Mesothelial cell of epicardium (in vitro differentiated cells): ENCODE data around the gene TMEM250. TPM values are rescaled to one million over a fixed set of nuclear protein-coding genes. Genes with fewer than 3 reads are reported as not detected.
A peak's percentile ranks its signal among the peaks of the same experiment; 100 is the strongest.

Source experiments
- DNase-seq, 2 experiments: peaks; one replicate each; pipeline ENCODE4 v3.0.0; 2021; ENCODE audit warnings: low spot score in 2 of 2; ENCODE audit not compliant: unreplicated experiment in 2 of 2
- H3K27ac Mint-ChIP-seq: 2 replicates; pipeline ENCODE4 v1.8.0; 2021; ENCODE audit warnings: mixed read lengths
- H3K27me3 Mint-ChIP-seq: 2 replicates; pipeline ENCODE4 v1.8.0; 2021; ENCODE audit warnings: low read depth, mixed read lengths
- H3K36me3 Mint-ChIP-seq: 2 replicates; pipeline ENCODE4 v1.8.0; 2021; ENCODE audit warnings: mixed read lengths
- H3K4me1 Mint-ChIP-seq: 2 replicates; pipeline ENCODE4 v1.8.0; 2021; ENCODE audit warnings: mixed read lengths
- H3K4me3 Mint-ChIP-seq: 2 replicates; pipeline ENCODE4 v1.8.0; 2021; ENCODE audit warnings: mild to moderate bottlenecking, moderate library complexity, mixed read lengths
- H3K9me3 Mint-ChIP-seq: 2 replicates; pipeline ENCODE4 v1.8.0; 2021; ENCODE audit warnings: mixed read lengths
- total RNA-seq: library from RNA; stranded (reverse); gene quantifications from 3 replicates; pipeline ENCODE4 v1.2.1, GENCODE V29; 2021
- TF ChIP-seq, protein P1 (sequence below): fragments of 200-600 bp; sonication (generic); IDR thresholded peaks from one replicate; pipeline ENCODE4 v1.5.0; 2021; ENCODE audit warnings: antibody characterized with exemption; ENCODE audit not compliant: unreplicated experiment

The TMEM250 gene
- total RNA-seq, 1 donor from 2014 or later, result 35.3 TPM

DNA sequence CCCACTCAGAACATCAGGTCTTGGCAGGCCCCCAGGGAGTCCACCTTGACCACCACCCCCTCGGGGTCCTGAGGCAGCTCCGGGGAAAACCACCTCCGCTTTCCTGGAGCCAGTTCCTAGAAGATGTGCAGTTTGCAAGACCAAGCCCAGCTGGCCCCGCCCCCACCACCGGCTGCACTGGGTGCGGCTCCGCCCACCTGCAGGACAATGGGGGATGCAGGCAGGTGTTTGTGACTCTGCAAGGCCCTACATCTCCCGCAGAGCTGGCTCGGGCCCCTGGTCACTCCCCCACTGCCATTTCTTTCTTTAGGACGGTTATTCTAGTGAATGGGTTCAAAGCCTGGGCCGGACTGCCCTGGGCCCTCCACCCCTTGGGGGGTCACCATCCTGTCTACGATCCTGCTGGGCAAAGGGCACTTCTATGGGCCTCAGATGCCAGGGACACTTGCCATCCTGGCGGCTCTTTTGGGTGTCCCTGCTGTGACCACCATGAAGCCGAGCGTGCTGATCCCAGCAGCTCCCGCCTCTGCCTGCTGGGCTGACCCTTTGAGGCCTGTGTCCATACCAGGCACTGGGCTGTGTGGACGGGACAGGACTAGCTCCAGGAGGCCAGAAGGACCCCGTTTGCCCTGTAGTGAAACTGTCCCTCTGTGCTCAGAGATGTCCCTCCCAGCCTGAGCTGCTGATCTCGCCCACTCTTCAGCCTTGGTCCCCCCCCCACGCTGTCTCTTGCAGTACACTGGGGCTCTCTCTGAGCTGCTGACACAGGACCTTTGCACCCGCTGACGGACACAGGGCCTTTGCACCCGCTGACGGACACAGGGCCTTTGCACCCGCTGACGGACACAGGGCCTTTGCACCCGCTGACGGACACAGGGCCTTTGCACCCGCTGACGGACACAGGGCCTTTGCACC, 17.7 kb downstream of the TMEM250 start:
- TF ChIP-seq, protein P1, sequence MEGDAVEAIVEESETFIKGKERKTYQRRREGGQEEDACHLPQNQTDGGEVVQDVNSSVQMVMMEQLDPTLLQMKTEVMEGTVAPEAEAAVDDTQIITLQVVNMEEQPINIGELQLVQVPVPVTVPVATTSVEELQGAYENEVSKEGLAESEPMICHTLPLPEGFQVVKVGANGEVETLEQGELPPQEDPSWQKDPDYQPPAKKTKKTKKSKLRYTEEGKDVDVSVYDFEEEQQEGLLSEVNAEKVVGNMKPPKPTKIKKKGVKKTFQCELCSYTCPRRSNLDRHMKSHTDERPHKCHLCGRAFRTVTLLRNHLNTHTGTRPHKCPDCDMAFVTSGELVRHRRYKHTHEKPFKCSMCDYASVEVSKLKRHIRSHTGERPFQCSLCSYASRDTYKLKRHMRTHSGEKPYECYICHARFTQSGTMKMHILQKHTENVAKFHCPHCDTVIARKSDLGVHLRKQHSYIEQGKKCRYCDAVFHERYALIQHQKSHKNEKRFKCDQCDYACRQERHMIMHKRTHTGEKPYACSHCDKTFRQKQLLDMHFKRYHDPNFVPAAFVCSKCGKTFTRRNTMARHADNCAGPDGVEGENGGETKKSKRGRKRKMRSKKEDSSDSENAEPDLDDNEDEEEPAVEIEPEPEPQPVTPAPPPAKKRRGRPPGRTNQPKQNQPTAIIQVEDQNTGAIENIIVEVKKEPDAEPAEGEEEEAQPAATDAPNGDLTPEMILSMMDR, result no peak
- no peak overlapping the region for H3K27ac Mint-ChIP-seq
- DNase-seq, result no peak

DNA sequence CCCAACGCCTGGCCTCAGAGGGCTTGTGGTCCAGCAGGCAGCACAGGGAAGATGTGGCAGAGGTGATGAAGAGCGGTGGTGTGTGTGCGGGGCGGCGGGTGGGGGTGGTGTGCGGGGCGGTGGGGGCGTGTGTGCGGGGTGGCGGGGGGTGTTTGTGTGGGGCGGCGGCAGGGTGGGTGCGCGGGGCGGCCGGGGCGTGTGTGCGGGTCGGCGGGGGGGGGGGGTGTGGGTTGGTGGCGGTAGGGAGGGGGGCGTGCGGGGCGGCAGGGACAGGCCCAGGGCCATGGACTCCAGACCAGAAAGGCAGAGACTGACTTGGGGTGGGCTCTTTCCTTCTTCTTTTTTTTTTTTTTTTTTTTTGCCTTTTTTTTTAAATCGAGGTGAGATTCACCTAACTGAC, 19.1 kb downstream of the TMEM250 start:
- H3K36me3 Mint-ChIP-seq, result no peaks in the 10 kb centered on the region
- H3K27ac Mint-ChIP-seq, result no peak overlapping the region
- no peak overlapping the region for H3K4me3 Mint-ChIP-seq
- no peaks in the 10 kb centered on the region for H3K9me3 Mint-ChIP-seq
- TF ChIP-seq, protein P1, result no peak
- peaks cover 2% of the 10 kb centered on the region for H3K27me3 Mint-ChIP-seq
- peaks cover 8% of the 10 kb centered on the region for H3K4me1 Mint-ChIP-seq
- DNase-seq, result no peak

More for the DNA sequence above, 17.7 kb downstream of the TMEM250 start:
- Mint-ChIP-seq H3K4me3 (no peak overlapping the region), H3K27me3 (peaks cover 7% of the 10 kb centered on the region), H3K4me1 (peaks cover 13% of the 10 kb centered on the region), H3K9me3 (no peaks in the 10 kb centered on the region), H3K36me3 (no peaks in the 10 kb centered on the region)

DNA sequence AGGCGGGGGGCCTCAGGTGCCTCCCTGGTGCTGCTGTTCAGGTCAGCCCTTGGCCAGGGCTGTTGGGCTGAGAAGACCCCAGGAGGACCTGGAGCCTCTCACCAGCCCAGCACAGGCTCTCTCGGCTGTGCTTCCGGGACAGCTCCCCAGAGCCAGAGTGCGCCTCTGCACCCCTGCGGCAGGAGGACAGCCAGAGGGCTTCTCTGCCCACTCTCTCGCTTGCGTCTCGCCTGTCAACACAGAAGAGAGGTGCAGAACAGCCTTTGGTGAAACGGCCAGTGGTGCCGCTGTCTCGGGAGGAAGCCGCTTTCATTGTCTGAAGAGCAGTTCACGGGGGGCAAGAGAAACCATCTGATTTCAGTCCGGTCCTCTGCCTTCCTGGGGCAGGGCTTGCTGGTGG, 19.8 kb downstream of the TMEM250 start:
- Mint-ChIP-seq H3K27me3 (peaks cover 2% of the 10 kb centered on the region), H3K27ac (no peak overlapping the region), H3K9me3 (no peaks in the 10 kb centered on the region), H3K4me1 (peaks cover 10% of the 10 kb centered on the region), H3K4me3 (no peak overlapping the region), H3K36me3 (no peaks in the 10 kb centered on the region)
- no peak for DNase-seq
- TF ChIP-seq, protein P1, result no peak

DNA sequence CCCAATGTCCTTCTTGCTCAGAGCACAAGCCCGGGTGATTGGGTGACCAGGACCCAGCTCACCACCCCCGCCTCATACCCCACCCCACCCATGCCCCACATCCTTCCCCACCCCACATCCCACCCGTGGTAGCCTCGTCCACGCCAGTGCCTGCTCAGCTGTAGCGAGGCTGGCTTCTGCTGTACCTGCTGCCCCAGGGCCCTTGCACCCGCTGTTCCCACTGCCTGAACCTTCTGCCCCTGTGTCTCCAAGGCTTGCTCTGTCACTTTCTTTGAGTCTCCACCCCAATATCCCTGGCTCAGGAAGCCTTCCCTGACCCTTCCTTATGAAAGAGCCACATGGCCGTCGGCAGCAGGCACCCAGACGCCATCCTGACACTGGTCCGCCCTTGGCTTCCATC, 20.5 kb downstream of the TMEM250 start:
- Mint-ChIP-seq H3K27ac (no peak overlapping the region), H3K4me3 (peak overlapping the region; percentile 46), H3K4me1 (peaks cover 14% of the 10 kb centered on the region), H3K36me3 (no peaks in the 10 kb centered on the region), H3K27me3 (peaks cover 2% of the 10 kb centered on the region), H3K9me3 (no peaks in the 10 kb centered on the region)
- no peak for DNase-seq
- TF ChIP-seq, protein P1, result no peak

DNA sequence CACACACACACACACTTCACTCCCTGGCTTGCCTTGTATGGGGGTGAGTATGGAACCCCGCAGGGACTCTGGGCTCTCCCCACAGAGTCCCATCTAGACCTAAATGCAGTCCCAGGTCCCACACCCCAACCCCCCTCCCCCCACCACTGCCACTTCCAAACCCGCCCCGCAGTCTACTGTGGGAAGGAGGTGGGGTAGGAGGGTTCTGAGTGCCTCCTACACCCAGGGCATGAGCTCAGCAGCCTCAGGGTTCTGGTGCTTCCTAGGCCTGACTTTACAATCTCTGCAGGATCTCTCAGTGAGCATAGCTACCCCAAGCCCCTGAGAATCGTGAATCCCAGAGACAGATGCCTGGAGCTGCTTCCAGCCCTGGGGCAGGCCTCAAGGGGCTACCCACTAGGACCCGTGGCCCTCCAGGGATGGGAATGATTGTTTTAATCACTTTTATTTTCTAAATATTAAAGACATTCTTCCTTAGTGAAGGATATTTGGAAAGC, 22.1 kb downstream of the TMEM250 start:
- TF ChIP-seq, protein P1, result no peak
- Mint-ChIP-seq H3K9me3 (no peaks in the 10 kb centered on the region), H3K27ac (no peak overlapping the region), H3K4me3 (peak overlapping the region; percentile 61), H3K27me3 (peaks cover 2% of the 10 kb centered on the region), H3K36me3 (no peaks in the 10 kb centered on the region), H3K4me1 (peaks cover 25% of the 10 kb centered on the region)
- DNase-seq, result no peak
